ENCODE measurements around the gene CBX3.
"Not testable (repeated sequence)": the region's sequence is repeated elsewhere in the genome, so short reads cannot be mapped to it uniquely, and the experiment has no call there.

The CBX3 gene

GRCh38 chr7:26201247-26202018, at the start of gene CBX3:
TSS of gene CBX3 (plus strand) at chr7:26201745. CDS start at chr7:26202999, 1,254 bp downstream.
- peak; percentile 95 for DNase-seq (ENCODE audit: low spot score)

DNA sequence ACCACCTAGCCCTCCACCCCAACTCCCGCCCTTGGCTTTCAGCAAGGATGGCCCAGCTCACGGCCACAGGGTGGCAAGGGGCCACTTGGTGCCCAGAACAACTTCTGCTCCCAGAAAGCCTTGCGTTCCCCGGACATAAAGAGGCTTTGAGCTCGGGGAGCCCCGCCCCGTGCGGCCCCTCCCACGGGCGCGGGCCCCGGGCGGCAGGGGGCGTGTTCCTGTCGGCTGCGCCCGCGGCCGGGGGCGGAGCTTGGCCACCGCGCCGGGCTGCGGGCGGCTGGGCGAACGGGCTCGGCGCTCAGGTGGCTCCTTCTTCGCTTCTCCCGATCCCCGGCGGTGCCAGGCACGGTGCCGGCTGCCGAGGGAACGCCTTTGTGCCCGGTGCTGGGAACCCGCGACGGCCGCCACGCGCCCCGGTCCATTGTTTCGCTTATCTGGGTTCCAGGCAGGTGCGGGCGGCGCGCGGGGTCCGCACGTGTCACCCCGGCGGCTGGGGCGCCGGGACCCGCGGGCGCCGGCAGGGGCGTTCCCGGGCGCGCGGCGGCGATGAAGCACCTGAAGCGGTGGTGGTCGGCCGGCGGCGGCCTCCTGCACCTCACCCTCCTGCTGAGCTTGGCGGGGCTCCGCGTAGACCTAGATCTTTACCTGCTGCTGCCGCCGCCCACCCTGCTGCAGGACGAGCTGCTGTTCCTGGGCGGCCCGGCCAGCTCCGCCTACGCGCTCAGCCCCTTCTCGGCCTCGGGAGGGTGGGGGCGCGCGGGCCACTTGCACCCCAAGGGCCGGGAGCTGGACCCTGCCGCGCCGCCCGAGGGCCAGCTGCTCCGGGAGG, 49.4 kb upstream of the CBX3 start, which contains the start of gene NFE2L3:
Gene NFE2L3 (plus strand): TSS at position 246 of the 829 bp plus-strand sequence. CDS start 301 bp downstream, at position 547.
- no peak for DNase-seq (ENCODE audit: low spot score)

DNA sequence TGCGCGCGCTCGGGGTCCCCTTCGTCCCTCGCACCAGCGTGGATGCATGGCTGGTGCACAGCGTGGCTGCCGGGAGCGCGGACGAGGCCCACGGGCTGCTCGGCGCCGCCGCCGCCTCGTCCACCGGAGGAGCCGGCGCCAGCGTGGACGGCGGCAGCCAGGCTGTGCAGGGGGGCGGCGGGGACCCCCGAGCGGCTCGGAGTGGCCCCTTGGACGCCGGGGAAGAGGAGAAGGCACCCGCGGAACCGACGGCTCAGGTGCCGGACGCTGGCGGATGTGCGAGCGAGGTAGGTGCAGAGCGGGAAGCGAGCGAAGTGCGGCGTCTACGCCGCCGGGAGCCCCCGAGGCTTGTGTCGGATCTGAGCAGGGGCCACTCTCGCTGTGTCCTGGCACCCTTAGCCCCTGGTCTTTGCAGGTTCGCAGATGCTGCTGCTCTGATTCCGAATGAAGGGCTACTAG, 48.7 kb upstream of the CBX3 start:
- DNase-seq (ENCODE audit: low spot score): not testable (repeated sequence)

GRCh38 chr7:26153241-26153822, 48.2 kb upstream of the CBX3 start:
- no peak for DNase-seq (ENCODE audit: low spot score)

DNA sequence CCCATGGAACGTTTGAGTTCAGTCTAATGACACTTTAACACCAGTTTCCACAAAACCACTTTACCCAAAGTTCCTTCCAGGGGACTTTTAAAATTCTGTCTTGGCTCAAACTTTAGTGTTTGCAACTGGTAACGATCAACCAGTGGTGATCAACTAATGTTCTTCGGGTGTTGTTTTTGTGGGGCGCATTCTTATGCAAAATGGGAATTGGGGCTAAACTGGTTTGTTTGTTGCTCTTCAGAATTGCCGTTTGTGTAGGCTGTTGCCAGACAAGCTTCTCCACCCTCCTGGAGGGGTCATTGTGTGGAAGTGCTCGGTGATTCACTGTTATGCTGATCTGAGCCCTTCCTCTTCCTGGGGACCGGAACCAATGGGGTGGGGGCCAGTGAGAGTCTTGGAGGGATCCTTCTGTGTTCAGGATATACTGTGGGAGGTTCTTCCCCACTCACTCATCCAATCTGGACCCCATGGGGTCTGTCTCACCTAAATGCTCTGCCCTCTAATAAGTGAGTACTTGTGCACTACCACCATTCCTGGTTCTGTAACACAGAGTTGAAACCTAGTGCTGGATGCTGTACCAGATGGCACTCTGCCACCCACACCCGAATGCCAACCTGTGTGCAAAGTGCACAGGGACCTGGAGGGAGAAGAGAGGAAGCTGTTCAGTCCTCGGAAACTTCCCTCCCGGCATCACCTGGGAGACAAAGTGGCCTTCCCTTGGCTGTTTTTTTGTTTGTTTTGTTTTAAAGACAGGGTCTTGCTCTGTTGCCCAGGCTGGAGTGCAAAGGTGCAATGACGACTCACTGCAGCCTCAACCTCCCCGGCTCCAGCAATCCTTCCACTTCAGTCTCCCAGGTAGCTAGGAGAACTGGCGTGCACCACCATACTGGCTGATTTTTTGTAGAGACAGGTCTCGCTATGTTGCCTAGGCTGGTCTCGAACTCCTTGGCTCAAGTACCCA, 47.4 kb upstream of the CBX3 start:
- no peak for DNase-seq (ENCODE audit: low spot score)

GRCh38 chr7:26155531-26156375, 45.8 kb upstream of the CBX3 start:
- no peak for DNase-seq (ENCODE audit: low spot score)

DNA sequence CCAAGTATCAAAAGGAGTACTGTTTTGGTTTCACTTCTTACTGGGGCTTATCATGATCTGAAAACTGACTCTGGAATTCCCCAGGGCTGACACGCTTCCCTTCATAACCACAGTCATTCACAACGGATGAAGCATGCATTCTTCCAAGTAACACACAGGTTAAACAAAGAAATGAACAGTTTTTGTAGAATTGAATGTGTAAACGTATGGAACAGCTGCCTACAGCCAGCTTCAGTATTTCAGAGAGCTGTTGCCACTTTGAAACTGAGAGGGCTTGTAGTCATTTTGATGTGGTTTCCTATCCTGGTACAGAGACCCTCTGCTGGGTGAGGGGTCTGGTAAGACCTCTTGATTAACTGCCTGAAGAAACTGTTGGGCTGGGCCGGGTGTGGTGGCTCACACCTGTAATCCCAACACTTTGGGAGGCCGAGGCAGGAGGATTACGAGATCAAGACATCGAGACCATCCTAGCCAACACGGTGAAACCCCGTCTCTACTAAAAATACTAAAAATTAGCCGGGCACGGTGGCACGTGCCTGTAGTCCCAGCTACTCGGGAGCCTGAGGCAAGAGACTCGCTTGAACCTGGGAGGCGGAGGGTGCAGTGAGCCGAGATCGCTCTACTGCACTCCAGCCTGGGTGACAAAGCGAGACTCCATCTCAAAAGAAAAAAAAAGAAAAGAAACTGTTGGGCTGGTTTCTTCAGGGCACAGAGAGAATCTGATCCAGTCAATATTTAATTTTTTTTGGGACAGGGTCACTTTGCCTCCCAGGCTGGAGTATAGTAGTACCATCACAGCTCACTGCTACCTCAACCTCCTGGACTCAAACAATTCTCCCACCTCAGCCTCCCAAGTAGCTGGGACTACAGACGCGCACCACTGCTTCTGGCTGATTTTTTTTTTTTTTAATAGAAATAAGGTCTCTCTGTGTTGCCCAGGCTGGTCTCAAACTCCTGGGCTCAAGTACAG, 44.8 kb upstream of the CBX3 start:
- no peak for DNase-seq (ENCODE audit: low spot score)

DNA sequence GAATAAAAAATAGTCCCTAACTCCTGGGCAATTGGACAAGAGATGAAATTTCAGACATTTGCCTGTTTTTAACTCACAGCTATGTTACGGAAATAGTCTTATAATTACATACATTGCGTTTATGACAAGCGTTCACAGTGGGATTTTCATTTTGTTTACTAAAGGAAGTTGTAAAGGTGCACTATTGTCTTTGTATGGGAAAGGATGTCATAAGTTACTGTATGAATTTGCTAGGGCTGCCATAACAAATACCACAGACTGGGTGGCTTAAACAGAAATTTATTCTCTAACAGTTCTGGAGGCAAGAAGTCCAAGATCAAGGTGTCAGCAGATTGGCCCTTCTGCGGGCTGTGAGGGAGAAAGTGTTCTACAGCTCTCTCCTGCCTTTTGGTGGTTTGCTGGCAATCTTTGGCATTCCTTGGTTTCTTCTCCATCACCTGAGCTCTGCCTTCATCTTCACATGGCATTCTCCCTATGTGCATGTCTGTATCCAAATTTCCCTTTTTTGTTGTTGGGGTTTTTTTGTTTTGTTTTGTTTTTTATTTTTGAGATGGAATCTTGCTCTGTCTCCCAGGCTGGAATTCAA, 43.9 kb upstream of the CBX3 start:
- no peak for DNase-seq (ENCODE audit: low spot score)

DNA sequence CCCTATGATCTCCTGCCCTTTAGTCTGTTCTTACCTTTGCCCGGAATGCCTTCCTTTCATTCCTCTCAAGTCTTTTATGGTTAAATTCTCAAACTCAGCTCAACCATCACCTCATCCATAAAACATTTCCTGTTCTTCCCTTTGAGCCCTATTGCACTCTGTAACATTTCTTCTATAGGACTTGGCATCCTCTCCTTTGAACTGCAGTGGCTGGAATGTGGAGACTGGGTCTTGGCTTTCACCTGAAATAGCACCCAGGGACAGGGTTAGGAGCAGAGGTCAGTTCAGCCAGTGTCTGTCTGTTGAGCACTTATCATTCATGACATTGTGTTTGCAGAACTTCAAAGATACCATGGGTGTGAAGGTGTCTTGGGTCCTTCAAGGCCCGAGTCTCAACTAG, 42.3 kb upstream of the CBX3 start:
- DNase-seq (ENCODE audit: low spot score): no peak

DNA sequence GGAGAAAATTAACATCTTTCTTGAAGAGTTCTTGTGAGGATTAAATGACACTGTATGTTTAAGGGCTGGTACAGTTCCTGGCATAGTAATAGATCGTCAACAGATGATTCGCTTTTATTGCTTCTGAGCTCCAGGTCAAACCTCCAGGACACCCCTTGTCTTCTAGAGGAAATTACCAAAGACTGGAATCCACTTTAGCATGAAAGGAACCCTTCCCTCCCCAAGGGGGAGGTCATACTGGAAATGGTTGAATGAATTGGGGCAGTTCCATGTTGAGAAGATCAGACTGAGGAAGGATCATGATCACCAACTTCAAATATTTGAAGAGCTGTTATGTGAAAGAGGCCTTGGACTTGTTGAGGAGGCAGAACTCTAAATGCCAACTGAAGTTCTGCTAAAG, 40.6 kb upstream of the CBX3 start:
- no peak for DNase-seq (ENCODE audit: low spot score)

DNA sequence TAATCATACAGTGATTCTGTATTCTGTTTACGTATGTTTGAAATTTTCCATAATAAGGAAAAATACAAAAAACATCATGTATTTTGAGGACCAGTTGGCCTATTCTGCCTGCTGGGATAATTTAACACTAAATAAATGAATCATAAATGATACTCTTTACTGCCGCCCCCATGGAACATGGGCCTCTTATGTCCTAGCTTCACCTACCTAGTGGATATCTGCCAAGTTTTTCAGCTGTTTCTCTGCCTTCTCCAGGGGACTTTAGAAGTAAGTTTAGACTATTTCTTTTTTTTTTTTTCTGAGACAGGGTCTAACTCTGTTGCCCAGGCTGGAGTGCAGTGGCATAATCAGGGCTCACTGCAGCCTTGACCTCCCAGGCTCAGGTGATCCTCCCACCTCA, 39.1 kb upstream of the CBX3 start:
- no peak for DNase-seq (ENCODE audit: low spot score)

DNA sequence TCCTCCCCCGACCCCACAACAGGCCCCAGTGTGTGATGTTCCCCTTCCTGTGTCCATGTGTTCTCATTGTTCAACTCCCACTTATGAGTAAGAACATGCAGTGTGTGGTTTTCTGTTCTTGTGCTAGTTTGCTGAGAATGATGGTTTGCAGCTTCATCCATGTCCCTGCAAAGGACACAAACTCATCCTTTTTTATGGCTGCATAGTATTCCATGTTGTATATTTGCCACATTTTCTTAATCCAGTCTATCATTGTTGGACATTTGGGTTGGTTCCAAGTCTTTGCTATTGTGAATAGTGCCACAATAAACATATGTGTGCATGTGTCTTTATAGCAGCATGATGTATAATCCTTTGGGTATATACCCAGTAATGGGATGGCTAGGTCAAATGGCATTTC, 37.7 kb upstream of the CBX3 start:
- not testable (repeated sequence) for DNase-seq (ENCODE audit: low spot score)

- no peak for DNase-seq (ENCODE audit: low spot score)
Observed at GRCh38 chr7:26165950-26166683, 35.4 kb upstream of the CBX3 start.

GRCh38 chr7:26166684-26167266, 34.8 kb upstream of the CBX3 start:
- no peak for DNase-seq (ENCODE audit: low spot score)

DNA sequence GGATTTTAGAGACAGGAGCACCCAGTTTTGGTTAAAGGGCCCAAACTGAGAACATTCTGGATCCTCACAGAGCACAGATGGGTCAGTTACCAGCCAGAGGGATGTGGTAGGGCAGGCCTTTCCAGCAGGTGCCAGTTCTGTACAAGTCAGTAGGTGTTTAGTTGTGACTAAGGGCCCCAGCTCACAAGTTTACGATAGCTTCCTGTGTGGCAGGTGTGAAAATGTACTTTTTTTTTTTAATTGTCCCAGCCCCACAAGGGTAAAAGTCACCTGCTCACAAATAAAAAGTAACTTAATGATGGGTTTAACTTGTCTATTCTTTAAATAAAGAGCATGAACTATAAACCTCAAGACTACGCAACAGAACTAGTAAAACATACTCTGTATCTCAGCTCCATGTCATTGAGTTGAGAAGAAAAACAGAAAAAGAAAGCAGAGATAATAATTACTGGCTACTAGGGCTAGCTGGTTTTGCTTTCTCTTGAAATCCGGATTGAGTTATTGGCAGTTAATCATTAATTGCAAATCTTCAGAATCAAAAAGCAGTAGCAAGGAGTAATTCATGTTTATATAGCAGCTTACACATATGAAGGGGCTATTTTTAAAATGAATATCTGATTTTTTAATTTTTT, 34.1 kb upstream of the CBX3 start:
- no peak for DNase-seq (ENCODE audit: low spot score)

DNA sequence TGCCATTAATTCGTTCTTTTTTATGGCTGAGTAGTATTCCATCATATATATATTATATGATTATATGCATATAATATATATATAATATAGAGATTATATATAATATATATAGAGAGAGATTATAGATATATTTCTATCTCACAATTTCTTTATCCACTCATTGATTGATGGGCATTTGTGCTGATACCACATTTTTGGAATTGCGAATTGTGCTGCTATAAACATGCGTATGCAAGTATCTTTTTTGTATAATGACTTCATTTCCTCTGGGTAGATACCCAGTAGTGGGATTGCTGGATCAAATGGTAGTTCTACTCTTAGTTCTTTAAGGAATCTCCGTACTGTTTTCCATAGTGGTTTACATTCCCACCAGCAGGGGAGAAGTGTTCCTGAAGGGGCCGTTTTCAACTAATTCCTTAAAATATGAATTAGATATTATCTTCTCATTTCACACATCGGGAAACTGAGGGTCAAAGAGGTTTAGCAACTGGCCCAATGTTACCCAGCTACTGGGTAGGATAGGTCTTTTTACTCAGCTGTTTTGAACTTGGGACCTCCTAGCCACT, 33.0 kb upstream of the CBX3 start:
- DNase-seq (ENCODE audit: low spot score): no peak

- DNase-seq (ENCODE audit: low spot score): no peak
Observed at GRCh38 chr7:26169271-26169670, 32.3 kb upstream of the CBX3 start.

Data from left forelimb (tissue), 1 donor.